ENCODE measurements around the gene SYPL1. TPM values are rescaled to one million over a fixed set of nuclear protein-coding genes. Genes with fewer than 3 reads are reported as not detected.

SYPL1 gene
- total RNA-seq, 1 experiment from 2014 or later: 78.0 TPM

DNA sequence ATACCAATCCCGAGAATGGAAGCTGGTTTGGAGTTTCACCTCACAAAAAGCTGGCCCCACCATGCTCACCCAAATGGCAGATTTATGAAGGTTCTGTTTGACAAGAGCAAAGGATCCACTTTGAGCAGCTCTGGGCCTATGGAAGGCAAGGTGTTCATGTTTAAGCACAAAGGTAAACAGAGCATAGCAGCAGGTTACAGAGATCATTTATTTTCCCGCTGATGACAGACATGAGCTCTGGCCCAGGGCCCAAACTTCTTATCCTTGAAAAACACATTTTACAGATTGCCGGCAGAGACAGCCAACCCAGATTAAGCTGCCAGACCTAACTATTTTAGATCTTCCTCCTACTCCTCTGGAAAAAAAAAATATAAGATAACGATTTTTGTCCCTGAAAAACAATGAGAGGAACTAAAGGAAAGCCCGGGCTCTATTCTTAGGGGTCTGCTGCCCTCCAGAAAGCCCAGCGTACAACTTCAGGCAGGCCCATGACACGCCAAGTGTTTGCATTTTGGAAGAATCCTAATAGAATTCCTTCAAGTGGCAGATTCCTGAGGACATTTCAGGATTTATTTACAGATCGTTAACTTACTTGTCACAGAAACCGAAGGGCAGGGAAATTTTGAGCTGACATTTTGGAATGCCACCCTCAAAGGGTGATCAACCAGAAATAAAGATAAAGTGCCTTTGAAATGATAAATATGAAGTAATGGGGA, 40.0 kb downstream of the SYPL1 start:
- no peaks in the 10 kb centered on the region for H3K79me2 ChIP-seq (ENCODE audit: insufficient read depth, low read length)
- H3K4me3 ChIP-seq (replicated peaks in 1 of 2; ENCODE audit: low read depth in 1 of 2, low read length in 2 of 2): no peak overlapping the region
- H3K4me1 ChIP-seq (ENCODE audit: control insufficient read depth in 1 of 2, insufficient read depth in 2 of 2, low read length in 2 of 2): no peaks in the 10 kb centered on the region
- H3K9me2 ChIP-seq (ENCODE audit: insufficient read depth): no peaks in the 10 kb centered on the region
- H4K20me1 ChIP-seq (ENCODE audit: insufficient read depth): no peaks in the 10 kb centered on the region
- no peak overlapping the region for H3K9ac ChIP-seq (ENCODE audit: low read length)
- DNase-seq (ENCODE audit: low read depth, low spot score) (no peak), ATAC-seq (no peak)
- ChIA-PET RAD21 (ENCODE audit: low non-redundant PET in 1 of 2, low total read pairs in 2 of 2, uncharacterized antibody in 2 of 2, unreplicated experiment in 2 of 2) (no interaction called here), CTCF (interaction anchor here (1.0 to 1.1 kb wide), 2 partner anchors 82 to 416 kb away, joined by 3 to 5 read pairs; no protein-coding TSS in a partner anchor), POLR2A (no interaction called here)
- H3K27me3 ChIP-seq (ENCODE audit: insufficient read depth, low read length): no peaks in the 10 kb centered on the region
- no peak overlapping the region for H3K27ac ChIP-seq (ENCODE audit: low read depth, low read length)
- H3K4me2 ChIP-seq (ENCODE audit: low read length): no peak overlapping the region
- H2AFZ ChIP-seq (ENCODE audit: low read depth, low read length, poor library complexity, severe bottlenecking): no peak overlapping the region
- H3K9me3 ChIP-seq (ENCODE audit: control insufficient read depth in 1 of 2, insufficient read depth in 1 of 2, low read depth in 1 of 2, low read length in 2 of 2): no peaks in the 10 kb centered on the region
- TF ChIP-seq ELF1 (IDR thresholded peaks at IDR 0.05; ENCODE audit: borderline replicate concordance, low read depth) (no peak), RAD21 (IDR thresholded peaks at IDR 0.05; ENCODE audit: low read depth) (no peak), ZNF274 (IDR thresholded peaks at IDR 0.05; ENCODE audit: low read depth, low read length) (no peak), CEBPB (IDR thresholded peaks at IDR 0.05; ENCODE audit: low read depth) (no peak), SIN3A (IDR thresholded peaks at IDR 0.05; ENCODE audit: low read depth) (no peak), EGR1 (IDR thresholded peaks at IDR 0.05; ENCODE audit: low read depth) (no peak), YY1 (IDR thresholded peaks at IDR 0.05; ENCODE audit: extremely low read depth, insufficient replicate concordance, low read depth, low read length) (no peak), EZH2 (IDR thresholded peaks at IDR 0.05) (no peak), SP1 (IDR thresholded peaks at IDR 0.05; ENCODE audit: low read depth) (no peak), SRF (IDR thresholded peaks at IDR 0.05; ENCODE audit: low read depth) (no peak), TCF7L2 (IDR thresholded peaks at IDR 0.05; ENCODE audit: borderline replicate concordance, extremely low read depth, insufficient read depth, insufficient read length) (no peak)
- TF ChIP-seq, protein P1, sequence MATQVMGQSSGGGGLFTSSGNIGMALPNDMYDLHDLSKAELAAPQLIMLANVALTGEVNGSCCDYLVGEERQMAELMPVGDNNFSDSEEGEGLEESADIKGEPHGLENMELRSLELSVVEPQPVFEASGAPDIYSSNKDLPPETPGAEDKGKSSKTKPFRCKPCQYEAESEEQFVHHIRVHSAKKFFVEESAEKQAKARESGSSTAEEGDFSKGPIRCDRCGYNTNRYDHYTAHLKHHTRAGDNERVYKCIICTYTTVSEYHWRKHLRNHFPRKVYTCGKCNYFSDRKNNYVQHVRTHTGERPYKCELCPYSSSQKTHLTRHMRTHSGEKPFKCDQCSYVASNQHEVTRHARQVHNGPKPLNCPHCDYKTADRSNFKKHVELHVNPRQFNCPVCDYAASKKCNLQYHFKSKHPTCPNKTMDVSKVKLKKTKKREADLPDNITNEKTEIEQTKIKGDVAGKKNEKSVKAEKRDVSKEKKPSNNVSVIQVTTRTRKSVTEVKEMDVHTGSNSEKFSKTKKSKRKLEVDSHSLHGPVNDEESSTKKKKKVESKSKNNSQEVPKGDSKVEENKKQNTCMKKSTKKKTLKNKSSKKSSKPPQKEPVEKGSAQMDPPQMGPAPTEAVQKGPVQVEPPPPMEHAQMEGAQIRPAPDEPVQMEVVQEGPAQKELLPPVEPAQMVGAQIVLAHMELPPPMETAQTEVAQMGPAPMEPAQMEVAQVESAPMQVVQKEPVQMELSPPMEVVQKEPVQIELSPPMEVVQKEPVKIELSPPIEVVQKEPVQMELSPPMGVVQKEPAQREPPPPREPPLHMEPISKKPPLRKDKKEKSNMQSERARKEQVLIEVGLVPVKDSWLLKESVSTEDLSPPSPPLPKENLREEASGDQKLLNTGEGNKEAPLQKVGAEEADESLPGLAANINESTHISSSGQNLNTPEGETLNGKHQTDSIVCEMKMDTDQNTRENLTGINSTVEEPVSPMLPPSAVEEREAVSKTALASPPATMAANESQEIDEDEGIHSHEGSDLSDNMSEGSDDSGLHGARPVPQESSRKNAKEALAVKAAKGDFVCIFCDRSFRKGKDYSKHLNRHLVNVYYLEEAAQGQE (IDR thresholded peaks at IDR 0.05; ENCODE audit: low read depth): no peak
- TF ChIP-seq, protein P2, sequence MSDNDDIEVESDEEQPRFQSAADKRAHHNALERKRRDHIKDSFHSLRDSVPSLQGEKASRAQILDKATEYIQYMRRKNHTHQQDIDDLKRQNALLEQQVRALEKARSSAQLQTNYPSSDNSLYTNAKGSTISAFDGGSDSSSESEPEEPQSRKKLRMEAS (IDR thresholded peaks at IDR 0.05): no peak
- no peaks in the 10 kb centered on the region for H3K36me3 ChIP-seq (ENCODE audit: control insufficient read depth in 1 of 2, insufficient read depth in 2 of 2, low read length in 2 of 2)
- intact Hi-C loops (cut with micrococcal nuclease): no loop called here
- no TSS peak for BruUV-seq (replicated peaks)

Measured in HCT116 (cell line).